ENCODE measurements around the gene STARD13.

STARD13 gene

DNA sequence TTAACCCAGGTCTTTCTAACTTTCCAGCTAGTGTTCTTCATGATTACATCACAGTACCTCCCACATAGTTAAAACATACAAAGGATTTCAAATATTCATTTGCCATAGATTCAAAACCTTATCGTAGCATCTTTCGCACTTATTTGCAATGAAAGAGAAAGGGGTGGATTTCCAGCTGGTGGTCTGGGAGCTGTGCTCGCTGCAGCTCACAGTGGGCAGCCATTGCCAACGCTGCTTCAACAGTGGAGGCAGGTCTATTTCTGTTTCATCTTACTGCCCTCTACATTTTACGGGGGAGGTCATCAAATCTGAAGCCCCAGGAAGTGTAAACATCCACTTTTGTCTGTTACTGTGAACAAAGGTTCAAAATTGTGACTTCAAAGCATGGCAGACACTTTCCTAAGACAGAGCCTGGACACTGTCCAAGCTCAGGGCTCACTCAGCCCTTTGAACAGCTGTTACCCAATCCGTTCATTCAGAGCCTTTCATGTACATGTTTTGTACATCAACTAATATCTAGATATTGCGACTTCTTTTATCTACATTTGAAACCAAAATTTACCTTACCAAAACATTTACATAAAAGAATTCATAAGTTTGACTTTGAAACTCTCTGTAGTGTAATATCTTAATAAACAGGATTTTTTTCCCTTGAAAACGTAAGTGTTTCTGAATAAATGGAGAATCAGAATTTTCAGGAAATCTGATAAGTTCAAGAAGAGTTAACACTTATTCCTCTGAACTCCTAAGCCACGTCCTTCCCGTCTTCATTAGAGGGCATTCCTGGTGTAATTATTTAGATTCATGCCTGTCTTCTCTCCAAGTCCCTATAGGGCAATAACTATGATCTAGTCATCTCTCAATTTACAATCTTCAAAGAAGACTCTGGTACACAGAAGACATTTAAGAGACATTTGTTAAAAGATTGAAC lies 25.1 kb downstream of the STARD13 start:
- Mint-ChIP-seq H3K27ac (no peak overlapping the region), H3K4me3 (no peak overlapping the region), H3K9me3 (no peaks in the 10 kb centered on the region), H3K36me3 (ENCODE audit: low read depth) (no peaks in the 10 kb centered on the region), H3K27me3 (ENCODE audit: low read depth) (no peaks in the 10 kb centered on the region), H3K4me1 (ENCODE audit: low read depth) (no peaks in the 10 kb centered on the region)

DNA sequence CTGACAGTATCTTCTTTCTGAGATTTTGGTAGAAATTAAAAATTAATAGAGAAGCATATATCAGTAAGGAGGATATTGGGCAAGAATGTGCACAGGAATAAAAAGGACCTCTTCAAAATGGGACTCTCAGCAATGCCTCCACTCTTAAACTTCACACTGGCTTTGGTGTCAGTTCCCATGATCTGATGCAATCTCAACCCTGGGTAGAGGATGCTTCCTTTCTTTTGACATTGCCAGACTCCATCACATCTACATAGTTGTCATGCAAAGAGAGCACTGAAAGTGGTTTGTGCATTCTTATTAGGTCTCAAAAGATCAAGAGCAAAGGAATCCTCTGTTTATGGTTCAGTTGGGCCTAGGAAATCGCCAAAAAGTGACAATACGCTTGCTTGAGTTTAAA lies 26.3 kb downstream of the STARD13 start:
- no peak overlapping the region for H3K27ac Mint-ChIP-seq
- H3K9me3 Mint-ChIP-seq: no peaks in the 10 kb centered on the region
- H3K36me3 Mint-ChIP-seq (ENCODE audit: low read depth): no peaks in the 10 kb centered on the region
- H3K27me3 Mint-ChIP-seq (ENCODE audit: low read depth): no peaks in the 10 kb centered on the region
- no peak overlapping the region for H3K4me3 Mint-ChIP-seq
- no peaks in the 10 kb centered on the region for H3K4me1 Mint-ChIP-seq (ENCODE audit: low read depth)

DNA sequence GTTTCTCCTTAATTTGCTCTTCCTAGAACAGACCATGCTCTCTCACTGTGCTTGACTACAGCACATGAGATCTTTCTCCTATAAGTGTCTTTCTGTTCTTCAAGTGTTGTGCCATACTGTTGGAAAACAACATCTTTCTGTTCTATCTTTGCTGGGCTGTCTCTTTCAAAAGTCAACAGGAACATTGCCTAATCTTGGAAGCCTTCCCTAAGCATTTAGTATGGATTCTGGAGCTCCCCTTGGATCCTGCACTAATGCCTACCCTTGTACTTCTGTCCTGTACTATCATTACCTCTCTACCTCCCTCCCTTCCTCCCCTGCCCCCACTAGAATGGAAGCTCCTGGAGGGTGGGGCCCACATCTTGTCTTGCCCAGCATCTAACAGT lies 26.8 kb downstream of the STARD13 start:
- Mint-ChIP-seq H3K4me3 (no peak overlapping the region), H3K36me3 (ENCODE audit: low read depth) (no peaks in the 10 kb centered on the region), H3K4me1 (ENCODE audit: low read depth) (no peaks in the 10 kb centered on the region), H3K27ac (no peak overlapping the region), H3K9me3 (no peaks in the 10 kb centered on the region), H3K27me3 (ENCODE audit: low read depth) (no peaks in the 10 kb centered on the region)

DNA sequence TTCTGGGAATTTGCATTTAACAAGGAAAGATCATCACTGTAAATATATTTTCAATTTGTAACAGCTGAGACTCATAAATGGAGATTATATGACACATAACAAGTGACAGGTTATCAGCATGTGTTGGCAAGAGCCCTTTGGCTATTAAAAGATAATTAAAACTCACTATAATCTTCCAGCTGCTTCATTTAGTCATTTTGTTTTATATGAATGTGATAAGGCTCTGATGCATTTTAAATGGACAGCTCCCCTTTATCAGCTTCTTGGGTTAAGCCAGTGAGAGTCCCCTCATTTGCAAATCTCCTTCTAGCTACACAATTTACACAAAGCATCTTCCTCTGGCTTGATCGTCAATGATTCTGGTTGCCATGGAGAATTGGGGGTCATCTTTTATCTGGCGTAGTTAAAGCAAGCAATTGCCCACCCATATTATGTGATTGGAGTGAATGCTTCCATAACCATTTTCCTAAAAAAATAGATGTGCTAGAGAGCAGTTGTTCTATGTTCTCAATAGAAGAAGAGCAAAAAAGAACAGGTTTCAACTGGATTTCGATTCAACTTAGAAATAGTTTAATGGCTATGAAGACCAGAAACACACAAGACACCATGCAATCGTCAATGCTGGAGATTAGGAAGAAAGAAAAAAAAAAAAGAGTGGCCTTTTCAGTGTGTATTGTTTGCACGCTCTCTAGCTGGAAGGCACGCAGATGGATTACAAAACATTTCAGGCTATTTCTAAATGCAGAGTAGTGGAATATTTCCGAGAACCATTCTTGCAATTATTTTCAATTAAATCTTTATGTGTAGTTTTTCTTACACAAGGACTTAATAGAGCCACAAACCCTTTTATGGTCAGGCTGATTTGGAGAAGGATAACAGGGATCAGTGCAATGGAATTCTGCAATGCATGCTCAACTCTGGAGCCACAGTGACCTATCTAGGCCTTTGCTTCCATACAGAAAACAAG lies 27.4 kb downstream of the STARD13 start:
- no peak overlapping the region for H3K4me3 Mint-ChIP-seq
- H3K9me3 Mint-ChIP-seq: no peaks in the 10 kb centered on the region
- no peaks in the 10 kb centered on the region for H3K4me1 Mint-ChIP-seq (ENCODE audit: low read depth)
- no peak overlapping the region for H3K27ac Mint-ChIP-seq
- no peaks in the 10 kb centered on the region for H3K36me3 Mint-ChIP-seq (ENCODE audit: low read depth)
- H3K27me3 Mint-ChIP-seq (ENCODE audit: low read depth): no peaks in the 10 kb centered on the region

DNA sequence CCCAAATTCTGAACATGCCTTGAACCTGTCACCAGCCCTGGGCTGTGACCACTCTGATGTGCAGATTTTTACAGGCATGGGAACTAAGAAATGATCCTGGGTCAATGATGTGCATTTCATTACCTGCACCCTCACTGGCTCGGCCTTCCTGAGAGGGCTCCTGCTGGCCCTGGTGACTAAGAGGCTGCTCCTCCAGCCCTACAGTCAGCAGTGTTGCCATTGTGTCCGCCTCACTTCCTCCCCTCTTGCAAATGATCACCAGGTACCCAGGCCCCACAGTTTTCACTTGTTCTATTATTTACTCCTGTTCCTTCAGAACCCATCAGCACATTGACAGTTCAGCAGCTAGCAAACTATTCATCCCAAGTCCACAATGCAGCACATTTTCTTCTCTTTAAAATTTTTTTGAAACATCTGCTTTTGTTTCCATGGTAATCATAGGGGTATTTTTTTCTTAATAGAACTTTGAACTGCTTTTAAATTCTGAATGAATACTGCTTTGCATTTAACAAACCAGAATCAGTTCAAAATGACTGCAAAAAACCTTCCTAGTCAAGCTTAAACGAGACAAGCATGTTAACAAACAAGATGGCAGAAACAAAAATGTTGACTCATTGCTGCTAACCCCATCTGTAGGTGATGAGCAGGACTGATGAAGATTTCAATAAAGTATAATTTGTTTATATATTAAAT lies 29.3 kb downstream of the STARD13 start:
- Mint-ChIP-seq H3K4me3 (no peak overlapping the region), H3K36me3 (ENCODE audit: low read depth) (no peaks in the 10 kb centered on the region), H3K27ac (no peak overlapping the region), H3K9me3 (no peaks in the 10 kb centered on the region), H3K27me3 (ENCODE audit: low read depth) (no peaks in the 10 kb centered on the region), H3K4me1 (ENCODE audit: low read depth) (no peaks in the 10 kb centered on the region)

DNA sequence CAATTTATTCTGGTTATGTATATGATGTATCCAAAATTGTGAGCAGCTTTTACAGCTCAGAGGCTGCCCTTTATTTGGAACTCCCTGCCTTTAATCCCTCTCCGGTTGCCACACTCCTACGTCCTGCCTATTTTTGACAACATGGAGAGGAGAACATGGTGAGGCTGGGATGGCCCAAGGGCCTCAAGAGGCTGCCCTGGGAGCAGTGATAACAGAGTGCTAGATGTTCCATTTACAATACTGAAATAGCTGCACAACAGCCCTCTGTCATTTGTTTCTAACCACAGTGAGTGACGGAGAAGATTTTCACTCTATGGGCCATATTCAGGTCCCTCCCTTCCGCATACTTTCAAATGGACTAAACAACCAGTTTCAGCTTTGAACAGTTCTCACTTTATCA lies 33.4 kb downstream of the STARD13 start:
- H3K27me3 Mint-ChIP-seq (ENCODE audit: low read depth): no peaks in the 10 kb centered on the region
- no peaks in the 10 kb centered on the region for H3K9me3 Mint-ChIP-seq
- H3K4me3 Mint-ChIP-seq: no peak overlapping the region
- no peaks in the 10 kb centered on the region for H3K36me3 Mint-ChIP-seq (ENCODE audit: low read depth)
- no peaks in the 10 kb centered on the region for H3K4me1 Mint-ChIP-seq (ENCODE audit: low read depth)
- no peak overlapping the region for H3K27ac Mint-ChIP-seq

DNA sequence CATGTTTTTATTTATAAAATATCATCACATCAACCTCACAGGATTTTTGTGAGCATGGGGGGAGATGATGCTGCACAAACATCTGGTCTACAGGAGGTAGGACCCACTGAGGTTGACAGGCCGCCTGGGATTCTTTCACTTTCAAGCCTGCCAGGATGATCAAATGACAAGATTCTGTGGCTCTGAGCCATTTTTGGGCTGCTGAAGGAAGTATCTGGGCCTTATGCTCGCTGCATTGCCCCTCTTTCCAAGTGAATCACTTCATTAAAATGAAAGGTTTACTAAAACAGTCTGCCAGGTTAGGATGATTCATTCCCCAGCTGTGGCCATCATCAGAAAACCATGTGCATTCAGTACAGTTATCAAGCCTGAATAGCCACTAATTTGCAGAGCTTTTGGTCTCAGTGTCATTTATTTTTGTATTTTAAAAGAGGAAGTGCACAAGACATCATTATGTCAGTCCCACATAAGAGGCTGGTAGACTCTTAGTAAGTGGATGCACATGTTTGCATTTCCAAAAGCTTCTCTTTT lies 34.4 kb downstream of the STARD13 start:
- Mint-ChIP-seq H3K27ac (no peak overlapping the region), H3K27me3 (ENCODE audit: low read depth) (no peaks in the 10 kb centered on the region), H3K36me3 (ENCODE audit: low read depth) (no peaks in the 10 kb centered on the region), H3K4me1 (ENCODE audit: low read depth) (no peaks in the 10 kb centered on the region), H3K4me3 (no peak overlapping the region), H3K9me3 (no peaks in the 10 kb centered on the region)

DNA sequence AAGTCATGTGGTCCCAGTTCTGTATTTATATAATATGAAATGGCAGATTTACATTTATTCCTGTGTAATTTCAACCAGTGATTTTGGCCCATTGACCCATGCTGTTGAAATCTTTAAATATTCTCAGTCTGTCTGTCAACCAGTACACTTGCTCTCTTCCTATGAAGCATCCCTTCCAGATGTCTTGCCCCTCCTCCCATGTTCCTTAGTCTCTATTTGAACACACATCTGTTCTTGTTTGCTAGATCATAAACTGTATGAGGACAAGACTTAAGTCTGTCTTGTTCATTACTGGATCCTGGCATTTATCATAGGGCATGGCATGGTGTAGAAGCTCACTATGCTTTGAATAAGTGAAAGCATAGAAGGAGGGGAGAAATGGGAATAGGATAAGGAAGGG lies 34.9 kb downstream of the STARD13 start:
- Mint-ChIP-seq H3K36me3 (ENCODE audit: low read depth) (no peaks in the 10 kb centered on the region), H3K4me1 (ENCODE audit: low read depth) (no peaks in the 10 kb centered on the region), H3K4me3 (no peak overlapping the region), H3K27me3 (ENCODE audit: low read depth) (no peaks in the 10 kb centered on the region), H3K9me3 (no peaks in the 10 kb centered on the region), H3K27ac (no peak overlapping the region)

DNA sequence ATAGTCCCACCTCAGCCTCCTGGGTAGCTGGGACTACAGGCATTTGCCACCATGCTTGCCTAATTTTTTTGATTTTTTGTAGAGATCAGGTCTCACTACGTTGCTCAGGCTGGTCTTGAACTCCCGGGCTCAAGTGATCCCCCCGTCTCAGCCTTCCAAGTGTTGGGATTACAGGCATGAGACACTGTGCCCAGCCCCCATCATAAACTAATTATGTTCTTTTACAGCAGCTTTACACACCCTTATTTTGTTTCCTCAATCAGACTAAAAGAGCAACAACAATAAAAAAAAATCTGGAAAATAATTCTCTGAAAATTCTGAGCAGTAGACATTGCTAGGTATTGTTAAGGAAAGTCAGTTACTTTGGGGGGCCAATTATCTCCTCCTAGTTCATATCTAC lies 35.7 kb downstream of the STARD13 start:
- no peak overlapping the region for H3K27ac Mint-ChIP-seq
- H3K4me1 Mint-ChIP-seq (ENCODE audit: low read depth): no peaks in the 10 kb centered on the region

DNA sequence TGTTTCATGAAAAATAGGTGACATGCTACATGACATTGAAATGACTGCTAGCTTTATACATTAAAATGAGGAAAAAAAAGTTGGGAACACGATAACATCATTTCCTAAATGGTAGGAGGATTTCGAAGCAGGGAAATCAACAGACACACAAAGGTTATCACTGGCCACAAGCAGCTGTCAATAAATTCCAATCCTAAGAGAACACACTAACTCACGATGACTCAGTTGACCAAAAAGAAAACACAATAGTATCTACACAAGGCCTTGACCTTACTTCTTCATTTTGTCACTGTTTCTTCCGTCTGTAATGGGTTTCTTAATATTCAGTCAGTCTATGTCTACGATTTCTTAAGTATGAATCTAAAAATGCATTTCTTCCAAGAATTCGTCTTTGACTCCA lies 36.5 kb downstream of the STARD13 start:
- no peaks in the 10 kb centered on the region for H3K36me3 Mint-ChIP-seq (ENCODE audit: low read depth)
- H3K4me3 Mint-ChIP-seq: no peak overlapping the region

More for the DNA sequence above, 35.7 kb downstream of the STARD13 start:
- H3K27me3 Mint-ChIP-seq (ENCODE audit: low read depth): no peaks in the 10 kb centered on the region
- no peak overlapping the region for H3K4me3 Mint-ChIP-seq
- H3K9me3 Mint-ChIP-seq: no peaks in the 10 kb centered on the region
- no peaks in the 10 kb centered on the region for H3K36me3 Mint-ChIP-seq (ENCODE audit: low read depth)

DNA sequence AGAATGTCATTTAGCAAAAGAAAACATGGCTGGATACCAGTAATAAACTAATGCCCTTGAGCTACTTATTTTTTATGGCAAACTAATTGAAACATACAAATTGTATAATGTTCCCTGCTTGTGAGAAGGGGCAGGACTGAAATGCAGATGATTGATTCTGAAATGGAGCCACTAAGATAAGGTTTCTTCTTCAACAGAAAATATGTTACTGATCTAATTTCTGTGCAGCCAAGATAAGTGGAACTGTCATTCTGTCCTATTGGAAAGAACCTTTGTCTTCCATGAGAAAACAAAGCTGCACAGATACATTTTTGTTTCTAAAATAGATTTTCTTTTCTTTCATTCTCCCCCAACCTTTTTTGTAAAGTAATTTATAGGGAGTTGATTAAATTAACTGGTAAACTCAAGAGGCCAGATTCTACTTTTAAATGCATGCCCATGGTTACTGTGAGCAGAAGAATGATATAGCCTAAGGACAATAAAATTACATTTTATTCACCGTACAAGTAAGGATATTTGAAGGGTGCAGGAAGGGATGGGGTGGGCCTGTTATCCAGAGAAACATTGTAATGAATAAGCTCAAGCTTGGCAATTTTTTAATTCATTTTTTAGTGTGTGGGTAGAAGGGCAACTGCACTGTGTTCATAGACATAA lies 39.9 kb downstream of the STARD13 start:
- H3K27ac Mint-ChIP-seq: no peak overlapping the region
- no peaks in the 10 kb centered on the region for H3K4me1 Mint-ChIP-seq (ENCODE audit: low read depth)
- no peak overlapping the region for H3K4me3 Mint-ChIP-seq
- H3K27me3 Mint-ChIP-seq (ENCODE audit: low read depth): peaks cover 5% of the 10 kb centered on the region
- peaks cover 4% of the 10 kb centered on the region for H3K9me3 Mint-ChIP-seq
- no peaks in the 10 kb centered on the region for H3K36me3 Mint-ChIP-seq (ENCODE audit: low read depth)

More for the DNA sequence above, 36.5 kb downstream of the STARD13 start:
- Mint-ChIP-seq H3K27ac (no peak overlapping the region), H3K4me1 (ENCODE audit: low read depth) (no peaks in the 10 kb centered on the region), H3K9me3 (no peaks in the 10 kb centered on the region), H3K27me3 (ENCODE audit: low read depth) (no peaks in the 10 kb centered on the region)

DNA sequence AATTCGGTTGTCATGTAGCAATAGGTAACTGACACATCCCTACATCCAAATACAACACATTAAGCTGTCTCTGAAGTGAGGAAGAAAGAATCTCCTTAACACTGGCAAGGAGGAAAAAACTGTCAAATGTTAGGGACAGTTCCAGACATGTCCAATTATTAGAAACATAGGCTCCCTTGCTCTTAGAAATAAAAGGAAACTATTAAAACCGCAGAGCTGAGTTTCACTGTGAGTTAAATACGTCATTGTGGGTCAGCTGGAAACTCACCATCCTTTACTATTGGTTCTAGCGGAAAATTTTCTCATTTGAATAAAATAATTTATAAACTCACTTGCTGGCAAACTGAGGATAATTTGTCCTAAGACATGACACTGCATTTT lies 40.7 kb downstream of the STARD13 start:
- H3K36me3 Mint-ChIP-seq (ENCODE audit: low read depth): no peaks in the 10 kb centered on the region
- H3K27me3 Mint-ChIP-seq (ENCODE audit: low read depth): peaks cover 8% of the 10 kb centered on the region
- peaks cover 4% of the 10 kb centered on the region for H3K9me3 Mint-ChIP-seq
- no peaks in the 10 kb centered on the region for H3K4me1 Mint-ChIP-seq (ENCODE audit: low read depth)
- no peak overlapping the region for H3K27ac Mint-ChIP-seq
- H3K4me3 Mint-ChIP-seq: no peak overlapping the region

DNA sequence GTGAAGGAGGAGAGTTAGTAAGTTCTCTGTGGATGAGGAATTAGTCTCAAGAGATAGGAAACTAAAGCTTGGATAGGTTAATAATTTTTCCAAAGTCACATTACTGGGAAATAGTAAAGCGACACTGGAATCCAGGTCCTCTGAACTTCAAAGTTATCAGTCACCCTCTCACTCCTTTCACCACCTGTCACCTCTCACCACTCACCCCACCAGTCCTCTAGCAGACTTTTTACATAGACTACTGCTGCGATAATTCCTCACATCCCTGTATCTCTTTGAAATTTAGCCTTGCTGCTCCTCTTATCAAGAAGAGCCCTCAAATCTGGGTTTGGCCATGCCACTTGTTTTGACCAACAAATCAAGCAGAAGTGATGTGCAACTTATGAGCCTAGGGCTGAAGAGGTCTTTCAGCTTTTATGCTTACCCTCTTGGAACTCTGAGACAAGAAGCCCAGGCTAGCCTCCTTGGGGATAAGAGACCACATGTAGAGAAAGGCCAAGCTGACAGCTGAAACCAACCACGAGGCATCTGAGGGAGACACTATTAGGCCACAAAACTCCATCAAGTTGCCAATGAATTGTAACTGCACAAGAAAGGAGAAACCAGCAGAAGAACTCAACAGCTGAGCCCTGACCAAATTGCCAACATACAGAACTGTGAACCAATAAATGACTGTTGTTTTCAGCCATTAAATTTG lies 41.2 kb downstream of the STARD13 start:
- no peaks in the 10 kb centered on the region for H3K4me1 Mint-ChIP-seq (ENCODE audit: low read depth)
- no peaks in the 10 kb centered on the region for H3K36me3 Mint-ChIP-seq (ENCODE audit: low read depth)
- H3K27ac Mint-ChIP-seq: no peak overlapping the region
- peaks cover 10% of the 10 kb centered on the region for H3K27me3 Mint-ChIP-seq (ENCODE audit: low read depth)
- H3K9me3 Mint-ChIP-seq: peaks cover 4% of the 10 kb centered on the region
- H3K4me3 Mint-ChIP-seq: no peak overlapping the region

Measured in T-helper 1 cell treated with Interleukin-12 subunit alpha and Interleukin-12 subunit beta and Interleukin-4 antibody, amounts not matched to agents 30 μg/mL and 1 μg/mL, for 36 hours (primary cell).